ENCODE measurements around the gene RECK.
"Not testable (repeated sequence)": the region's sequence is repeated elsewhere in the genome, so short reads cannot be mapped to it uniquely, and the experiment has no call there.

DNA sequence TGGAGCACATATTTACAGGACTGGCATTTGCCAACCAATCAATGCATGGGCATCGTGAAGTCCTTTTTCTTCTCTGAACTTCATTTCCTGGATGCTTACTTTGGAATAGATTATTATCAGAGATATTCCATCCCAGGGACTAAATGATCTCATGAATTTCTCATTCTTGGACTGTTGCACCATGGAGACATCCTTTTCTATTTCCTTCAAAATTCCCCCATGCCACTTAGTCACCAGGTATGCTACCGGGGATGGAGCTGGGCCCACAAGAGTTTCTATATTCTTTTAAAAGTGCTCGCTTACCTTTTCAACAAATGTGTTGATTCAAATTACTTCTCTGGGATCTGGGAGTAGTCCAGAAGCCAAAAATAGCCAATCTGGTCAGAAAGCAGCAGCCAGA, 43.6 kb upstream of the RECK start:
- TF ChIP-seq, protein P1, sequence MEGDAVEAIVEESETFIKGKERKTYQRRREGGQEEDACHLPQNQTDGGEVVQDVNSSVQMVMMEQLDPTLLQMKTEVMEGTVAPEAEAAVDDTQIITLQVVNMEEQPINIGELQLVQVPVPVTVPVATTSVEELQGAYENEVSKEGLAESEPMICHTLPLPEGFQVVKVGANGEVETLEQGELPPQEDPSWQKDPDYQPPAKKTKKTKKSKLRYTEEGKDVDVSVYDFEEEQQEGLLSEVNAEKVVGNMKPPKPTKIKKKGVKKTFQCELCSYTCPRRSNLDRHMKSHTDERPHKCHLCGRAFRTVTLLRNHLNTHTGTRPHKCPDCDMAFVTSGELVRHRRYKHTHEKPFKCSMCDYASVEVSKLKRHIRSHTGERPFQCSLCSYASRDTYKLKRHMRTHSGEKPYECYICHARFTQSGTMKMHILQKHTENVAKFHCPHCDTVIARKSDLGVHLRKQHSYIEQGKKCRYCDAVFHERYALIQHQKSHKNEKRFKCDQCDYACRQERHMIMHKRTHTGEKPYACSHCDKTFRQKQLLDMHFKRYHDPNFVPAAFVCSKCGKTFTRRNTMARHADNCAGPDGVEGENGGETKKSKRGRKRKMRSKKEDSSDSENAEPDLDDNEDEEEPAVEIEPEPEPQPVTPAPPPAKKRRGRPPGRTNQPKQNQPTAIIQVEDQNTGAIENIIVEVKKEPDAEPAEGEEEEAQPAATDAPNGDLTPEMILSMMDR (IDR thresholded peaks at IDR 0.05), result not testable (repeated sequence)
- TF ChIP-seq POLR2A (IDR thresholded peaks at IDR 0.05), result not testable (repeated sequence)
